ENCODE measurements around the gene RPL22. TPM values are rescaled to one million over a fixed set of nuclear protein-coding genes. Genes with fewer than 3 reads are reported as not detected.

The RPL22 gene
- 100 to 1,000 TPM; 275 to 296 TPM for total RNA-seq
- long read RNA-seq, donor 1, transcript RPL22-201 (4 exons, 2,078 nt) = major isoform, 46 of 54 reads
- long read RNA-seq, donor 1, partial matches to known transcripts = 2 of 54 reads
- long read RNA-seq, donor 1, other reads (novel, unspliced or antisense) = 3 of 54 reads
- long read RNA-seq, donor 2, transcript RPL22-201 (4 exons, 2,078 nt) = major isoform, 290 of 335 reads
- long read RNA-seq, donor 2, transcript RPL22-206 (3 exons, 2,279 nt) = minor isoform, 18 of 335 reads
- long read RNA-seq, donor 2, partial matches to known transcripts = 2 of 335 reads
- long read RNA-seq, donor 2, other reads (novel, unspliced or antisense) = 25 of 335 reads

DNA sequence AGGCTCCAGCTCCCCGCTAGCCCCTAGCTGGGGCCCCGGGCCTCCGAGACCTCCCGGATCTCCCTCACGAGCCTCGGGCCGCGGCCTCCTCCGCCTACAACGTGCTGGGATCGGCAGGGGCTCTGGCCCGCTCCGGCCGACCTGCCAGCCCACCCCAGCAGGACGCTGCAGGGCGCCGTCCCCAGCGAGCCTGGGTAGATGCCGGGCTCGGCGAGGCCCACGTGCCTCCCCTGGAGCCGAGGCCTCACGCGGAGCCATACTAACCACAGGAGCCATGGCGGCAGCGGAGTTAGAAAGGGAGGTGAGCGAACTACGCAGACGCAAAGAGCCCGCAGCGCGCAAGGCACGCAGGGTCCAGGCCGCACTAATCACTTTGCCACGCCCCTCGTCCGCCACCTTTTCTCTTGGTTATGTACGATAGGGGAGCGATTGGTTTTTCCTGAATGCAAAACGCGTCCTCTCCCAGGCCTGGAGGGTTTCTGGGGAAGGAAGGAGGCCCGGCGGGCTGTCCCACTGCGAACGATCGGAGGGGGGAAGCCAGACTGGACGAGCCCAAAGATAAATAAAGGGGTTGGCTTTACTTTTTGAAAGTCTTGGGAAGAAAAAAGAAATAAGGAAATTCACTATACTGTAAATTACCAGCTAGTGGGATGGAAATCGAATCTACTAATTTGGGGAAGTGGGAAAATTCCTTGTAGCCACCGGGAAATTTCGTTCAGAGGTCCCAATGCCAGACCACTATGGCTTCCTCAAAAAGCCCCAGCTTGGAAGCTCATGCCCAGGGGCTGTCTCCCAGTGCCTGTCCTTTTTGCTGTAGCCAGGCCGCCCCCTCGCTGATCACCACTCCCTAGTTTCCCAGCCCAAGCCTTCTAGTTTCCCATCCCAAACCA is at the start of gene RPL22:
Gene RPL22, minus strand, starts transcription at position 298 of the 890 bp plus-strand sequence. Its CDS starts 22 bp downstream, at position 276.
- intact Hi-C loops (cut with DNase I) = no loop called here
- peak; percentile 99 for DNase-seq (ENCODE audit: low spot score)

DNA sequence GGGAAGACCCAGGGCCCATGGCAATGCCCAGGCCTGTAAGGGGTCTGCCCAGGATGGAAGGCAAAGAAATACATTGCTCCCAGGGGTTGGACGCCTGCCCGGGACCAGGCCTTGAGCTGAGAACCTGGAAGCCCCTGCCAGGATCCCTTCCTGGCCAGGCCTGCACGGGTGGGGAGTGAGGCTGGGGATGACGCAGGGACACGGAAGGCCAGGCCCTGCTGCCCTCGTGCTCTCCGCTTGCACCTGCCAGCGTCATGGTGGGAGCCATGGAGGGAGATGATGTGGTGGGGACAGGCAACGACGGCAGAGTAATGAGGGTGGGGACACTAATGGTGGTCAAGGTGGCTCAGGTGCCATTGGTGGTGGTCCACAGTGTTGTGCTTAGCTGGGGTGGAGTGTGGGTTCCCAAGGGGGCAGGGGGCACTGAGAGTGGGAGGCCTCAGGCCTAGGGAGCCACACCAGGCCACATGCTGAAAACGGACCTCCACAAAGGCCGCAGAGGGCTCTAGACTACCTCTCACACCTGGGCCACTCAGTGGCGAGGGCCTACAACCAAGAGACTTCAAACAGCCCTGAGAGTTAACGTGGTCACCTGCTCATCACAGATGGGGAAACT is 48.9 kb upstream of the RPL22 start:
- no peak for DNase-seq (ENCODE audit: low spot score)
- intact Hi-C loops (cut with DNase I) = loop anchor here in 1 of 2 donors (5.0 to 10.0 kb wide), 2 partner anchors 159 to 193 kb away; no protein-coding TSS in a partner anchor

DNA sequence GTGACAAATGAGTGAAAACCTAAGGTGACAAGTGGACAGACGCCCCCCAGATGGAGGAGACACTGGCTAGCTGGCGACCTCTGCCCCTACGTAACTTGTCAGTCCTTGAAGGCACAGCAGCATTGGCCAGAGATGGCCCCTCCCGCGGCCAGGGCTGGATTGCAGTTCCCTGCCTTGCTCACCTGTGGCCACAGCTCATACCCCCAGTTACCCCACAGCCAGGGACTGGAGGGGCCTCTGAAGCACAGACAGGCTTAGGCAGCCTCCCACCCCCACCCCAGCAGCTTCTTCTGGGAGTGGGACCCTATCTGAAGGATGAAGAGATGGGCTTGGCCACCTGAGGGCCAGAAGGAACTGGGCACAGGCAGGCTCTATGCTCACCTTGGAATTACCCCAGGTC is 48.3 kb upstream of the RPL22 start:
- intact Hi-C loops (cut with DNase I) = loop anchor here in 1 of 2 donors (2.0 to 10.0 kb wide), 3 partner anchors 95 to 193 kb away; no protein-coding TSS in a partner anchor
- no peak for DNase-seq (ENCODE audit: low spot score)

DNA sequence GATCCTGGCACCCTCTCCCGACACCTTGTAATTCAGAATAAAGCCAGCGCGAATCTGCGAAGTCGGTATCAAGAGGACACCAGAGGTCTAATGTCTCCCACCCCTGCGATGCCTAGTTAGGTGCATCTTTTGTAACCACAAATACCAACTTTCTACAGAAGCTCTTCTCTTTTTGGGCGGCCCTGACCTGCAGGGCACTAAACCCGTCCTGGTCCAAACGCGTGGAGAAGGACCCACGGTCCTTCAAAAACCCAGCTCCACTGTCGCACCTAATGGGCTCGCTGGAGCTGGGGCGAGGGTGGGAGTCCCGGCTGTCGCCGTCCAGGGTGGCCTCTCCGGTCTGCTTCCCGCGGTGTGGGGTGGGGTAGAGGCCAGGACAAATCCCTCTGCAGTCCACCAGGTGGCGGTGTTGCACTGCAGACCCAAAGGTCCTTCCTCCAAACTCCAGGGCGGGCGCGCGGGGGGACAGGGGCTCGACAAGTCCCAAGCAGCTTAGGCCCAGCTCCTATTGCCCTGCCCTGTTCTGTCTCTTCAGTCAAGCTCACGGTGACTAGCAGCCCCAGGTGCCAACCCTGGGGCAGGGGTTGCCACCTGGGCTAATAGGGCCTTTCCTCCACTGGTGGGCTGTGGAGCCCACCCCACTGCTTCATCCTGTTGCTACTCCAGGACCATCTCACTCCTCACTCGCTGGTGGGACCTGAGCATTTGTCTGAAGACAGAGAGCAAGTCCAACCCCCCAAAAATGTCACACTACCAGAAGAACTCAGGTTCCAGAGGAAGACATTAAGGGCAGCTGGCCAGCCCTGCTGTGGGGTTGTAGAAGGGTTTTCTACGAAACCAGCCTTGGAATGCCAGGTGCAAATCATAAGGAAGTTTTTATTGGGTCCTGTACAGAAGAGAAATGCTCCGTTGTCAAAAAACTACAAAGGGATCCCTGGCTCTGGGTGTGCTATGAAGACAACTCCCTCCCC is 47.4 kb upstream of the RPL22 start:
- intact Hi-C loops (cut with DNase I) = loop anchor here (1.0 to 10.0 kb wide), 4 partner anchors 96 to 192 kb away; no protein-coding TSS in a partner anchor
- peak; percentile 94 for DNase-seq (ENCODE audit: low spot score)

DNA sequence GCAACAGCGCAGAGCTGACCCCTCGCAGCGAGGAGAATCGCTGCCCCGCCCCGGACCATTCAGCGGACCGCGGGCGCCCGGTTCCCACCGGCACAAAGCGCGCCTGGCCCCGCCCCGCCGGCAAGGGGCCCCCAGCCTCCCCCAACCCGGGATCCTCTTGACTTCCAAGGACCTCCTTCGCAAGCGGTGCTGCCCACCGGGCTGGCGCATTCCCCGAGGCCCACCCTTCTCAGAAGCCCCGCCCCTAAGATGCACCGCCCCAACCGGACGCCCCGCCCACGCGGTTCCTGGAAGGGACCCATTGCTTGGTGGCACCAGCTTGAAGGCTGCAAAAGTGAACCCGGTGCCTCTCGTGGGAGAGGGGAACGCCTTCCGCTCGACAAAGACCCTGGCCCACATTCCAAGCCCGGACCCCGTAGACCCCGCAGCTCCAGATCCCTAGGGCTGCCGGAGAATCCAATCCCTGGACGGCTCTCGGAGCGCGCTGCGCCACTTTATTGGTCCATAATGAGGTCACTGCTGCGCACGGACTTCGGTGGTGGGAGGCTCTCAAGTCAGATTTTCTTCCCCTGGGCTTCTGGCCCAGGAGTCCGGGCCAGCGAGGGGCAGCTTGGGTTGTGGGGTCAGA is 46.6 kb upstream of the RPL22 start:
- intact Hi-C loops (cut with DNase I) = loop anchor here (1.0 to 10.0 kb wide), 4 partner anchors 97 to 191 kb away; no protein-coding TSS in a partner anchor
- no peak for DNase-seq (ENCODE audit: low spot score)

DNA sequence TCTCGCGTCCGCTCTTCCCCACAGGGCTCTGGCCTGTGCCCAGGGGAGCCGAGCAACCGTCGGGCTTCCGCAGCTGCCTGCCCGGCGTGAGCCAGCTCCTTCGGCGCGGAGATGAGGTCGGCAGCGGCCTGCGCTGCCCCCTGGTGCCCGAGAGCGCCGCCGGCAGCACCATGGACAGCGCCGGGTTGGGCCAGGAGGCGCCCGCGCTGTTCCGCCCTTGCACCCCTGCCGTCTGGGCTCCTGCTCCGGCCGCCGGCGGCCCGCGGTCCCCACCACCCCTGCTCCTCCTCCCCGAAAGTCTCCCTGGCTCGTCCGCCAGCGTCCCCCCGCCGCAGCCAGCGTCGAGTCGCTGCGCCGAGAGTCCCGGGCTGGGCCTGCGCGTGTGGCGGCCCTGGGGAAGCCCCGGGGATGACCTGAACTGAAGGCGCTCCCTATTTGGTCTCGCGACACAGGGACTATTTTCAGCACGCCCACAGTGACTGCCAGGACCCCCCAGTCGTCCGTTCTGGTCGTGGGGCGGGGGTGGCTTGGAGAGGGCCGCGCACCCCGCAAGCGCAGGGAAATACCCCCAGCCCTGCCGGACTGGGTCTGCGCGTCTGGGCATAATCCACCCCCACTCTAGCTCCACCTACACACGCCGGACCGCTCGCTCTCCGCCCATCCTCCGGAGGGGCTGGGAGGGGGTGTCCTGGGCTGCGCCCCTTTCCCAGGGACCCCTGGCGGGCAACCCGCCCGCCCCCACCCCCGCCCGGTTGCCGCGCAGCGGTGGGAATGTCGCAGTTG is 45.9 kb upstream of the RPL22 start:
- peak; percentile 95 for DNase-seq (ENCODE audit: low spot score)
- intact Hi-C loops (cut with DNase I) = loop anchor here in 1 of 2 donors (5.0 to 10.0 kb wide), 2 partner anchors 162 to 190 kb away; no protein-coding TSS in a partner anchor

DNA sequence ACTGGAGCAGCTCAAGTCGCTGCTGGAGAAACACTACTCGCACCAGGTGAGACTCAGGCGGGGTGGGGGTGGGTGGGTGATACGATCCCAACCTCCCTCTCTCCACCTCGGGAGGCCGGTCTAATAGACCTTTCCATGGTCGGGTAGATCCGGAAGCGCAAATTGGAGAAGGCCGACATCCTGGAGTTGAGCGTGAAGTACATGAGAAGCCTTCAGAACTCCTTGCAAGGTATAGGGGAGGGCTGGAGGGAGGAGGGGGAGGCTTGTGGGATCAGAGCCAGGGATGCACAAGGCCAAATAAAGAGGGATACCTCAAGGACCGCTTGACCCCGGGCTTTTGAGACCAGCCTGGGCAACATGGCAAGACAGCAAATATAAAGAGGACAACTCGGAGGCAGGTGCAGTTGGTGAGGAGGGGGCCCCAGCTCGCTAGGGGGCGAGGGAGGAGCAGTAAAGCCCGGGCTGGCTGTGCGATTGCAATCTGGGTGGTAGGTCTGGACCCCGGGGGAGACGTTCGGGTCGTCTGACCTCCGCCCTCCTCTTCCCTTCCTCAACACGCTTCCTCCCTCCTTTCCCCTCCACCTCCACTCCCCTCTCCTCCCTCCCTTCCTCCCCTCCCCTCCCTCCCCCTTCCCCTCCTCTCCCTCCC is 45.1 kb upstream of the RPL22 start:
- intact Hi-C loops (cut with DNase I) = loop anchor here in 1 of 2 donors (5.0 to 10.0 kb wide), 3 partner anchors 37 to 190 kb away; partner anchors contain the start of gene RNF207
- no peak for DNase-seq (ENCODE audit: low spot score)

DNA sequence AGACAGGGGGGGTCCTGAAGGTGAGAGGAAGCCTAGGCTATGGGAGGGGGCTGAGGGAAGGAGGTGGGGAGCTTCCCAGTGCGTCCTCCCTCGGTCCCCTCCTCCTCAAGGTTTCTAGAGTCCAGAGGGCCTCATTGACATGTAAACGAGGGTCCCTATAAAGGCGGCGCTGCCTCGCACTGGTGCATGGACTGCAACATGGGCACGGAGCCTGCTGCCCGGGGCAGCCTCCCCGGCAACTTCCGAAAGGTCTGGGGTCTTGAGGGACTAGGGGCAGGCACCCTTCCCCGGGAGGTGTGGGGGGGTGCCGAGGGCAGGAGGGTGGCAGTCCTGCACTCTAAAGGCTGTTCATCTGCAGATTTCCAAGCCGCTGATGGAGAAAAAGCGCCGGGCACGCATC is 44.6 kb upstream of the RPL22 start, which contains the start of gene HES3:
Gene HES3, plus strand, starts transcription at position 187 of the 400 bp plus-strand sequence. Its CDS starts 187 bp downstream, at position 374.
- DNase-seq (ENCODE audit: low spot score) = no peak
- intact Hi-C loops (cut with DNase I) = loop anchor here in 1 of 2 donors (5.0 to 10.0 kb wide), 2 partner anchors 37 to 189 kb away; partner anchors contain the start of gene RNF207

DNA sequence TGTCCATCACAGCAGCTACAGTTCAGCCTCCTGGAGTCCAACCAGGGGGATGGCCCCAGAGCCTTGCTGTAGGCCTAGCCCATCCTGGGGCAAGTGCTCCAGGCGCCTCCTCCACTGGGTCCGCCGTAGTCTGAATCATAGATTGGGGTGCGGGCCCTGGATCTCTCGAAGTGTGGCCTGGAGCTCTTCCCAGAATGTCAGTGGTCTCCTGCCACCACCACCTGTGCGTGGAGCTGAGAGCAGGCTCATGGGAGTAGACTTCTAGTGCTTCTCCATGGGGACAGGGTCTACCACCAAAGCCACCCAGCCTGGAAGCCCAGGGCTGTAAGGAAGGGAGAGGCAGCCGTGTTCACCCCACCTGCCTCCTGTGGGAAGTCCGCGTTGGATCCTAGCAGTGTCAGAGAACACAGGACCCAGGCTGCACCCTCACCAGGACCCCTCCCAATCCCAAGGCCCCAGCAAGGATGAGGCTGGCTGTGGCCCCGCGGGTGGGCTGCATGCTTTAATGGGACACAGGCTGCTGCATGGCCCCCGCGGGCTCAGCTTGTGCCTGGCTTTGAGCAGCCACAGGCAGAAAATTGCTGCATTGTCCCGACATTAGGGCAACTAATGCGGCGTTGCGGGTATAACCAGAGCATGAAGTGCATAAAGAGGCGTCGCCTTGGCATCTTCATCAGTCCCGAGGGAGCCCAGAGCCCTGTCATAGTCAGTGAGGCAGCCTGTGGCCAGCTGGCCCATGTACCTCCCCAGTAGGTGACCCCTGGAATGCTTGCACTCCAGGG is 43.8 kb upstream of the RPL22 start:
- no peak for DNase-seq (ENCODE audit: low spot score)
- intact Hi-C loops (cut with DNase I) = loop anchor here in 1 of 2 donors (5.0 to 10.0 kb wide), 2 partner anchors 36 to 188 kb away; partner anchors contain the start of gene RNF207

DNA sequence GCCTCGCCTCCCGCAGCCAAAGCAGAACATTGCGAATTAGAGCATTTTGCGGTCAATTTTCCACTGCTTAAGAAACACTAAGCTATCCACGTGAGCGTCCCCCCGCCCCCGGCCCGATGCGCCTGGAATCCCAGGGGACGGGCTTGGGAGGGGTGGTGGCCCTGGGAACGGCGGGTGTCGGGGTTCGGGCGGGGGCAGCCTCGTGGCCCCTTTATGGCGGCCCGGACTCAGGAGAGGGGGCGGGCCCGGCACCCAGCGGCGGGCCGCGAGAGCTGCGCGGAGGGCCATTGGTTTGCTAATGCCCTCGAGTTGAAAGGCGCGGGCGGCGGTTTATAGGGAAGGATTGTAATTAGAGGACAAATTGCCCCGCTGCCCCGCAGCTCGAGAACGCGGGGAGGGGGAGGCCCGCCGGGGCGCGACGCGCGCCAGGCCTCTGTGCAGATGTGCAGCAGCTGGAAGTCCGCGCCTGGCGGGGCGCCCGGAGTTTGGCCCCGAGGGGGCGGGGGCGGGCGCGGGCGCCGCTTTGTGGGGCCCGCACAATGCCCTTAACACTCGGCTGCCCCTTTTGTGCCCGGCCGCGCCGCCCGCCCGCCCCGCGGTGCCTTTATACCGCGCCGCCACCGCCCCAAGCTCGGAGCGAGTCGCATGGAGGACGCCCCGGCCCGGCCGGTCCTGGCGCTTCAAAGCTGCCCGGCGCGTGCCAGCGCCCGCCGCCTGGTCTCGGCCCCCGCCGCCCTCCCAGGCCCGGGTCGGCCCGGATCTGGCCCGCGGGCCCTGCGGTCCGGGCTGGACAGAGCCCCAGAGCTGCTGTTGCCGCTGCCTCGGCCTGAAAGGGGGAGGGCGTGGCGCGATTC is 42.7 kb upstream of the RPL22 start:
- intact Hi-C loops (cut with DNase I) = loop anchor here in 1 of 2 donors (5.0 to 10.0 kb wide), 2 partner anchors 35 to 187 kb away; partner anchors contain the start of gene RNF207
- DNase-seq (ENCODE audit: low spot score) = no peak

DNA sequence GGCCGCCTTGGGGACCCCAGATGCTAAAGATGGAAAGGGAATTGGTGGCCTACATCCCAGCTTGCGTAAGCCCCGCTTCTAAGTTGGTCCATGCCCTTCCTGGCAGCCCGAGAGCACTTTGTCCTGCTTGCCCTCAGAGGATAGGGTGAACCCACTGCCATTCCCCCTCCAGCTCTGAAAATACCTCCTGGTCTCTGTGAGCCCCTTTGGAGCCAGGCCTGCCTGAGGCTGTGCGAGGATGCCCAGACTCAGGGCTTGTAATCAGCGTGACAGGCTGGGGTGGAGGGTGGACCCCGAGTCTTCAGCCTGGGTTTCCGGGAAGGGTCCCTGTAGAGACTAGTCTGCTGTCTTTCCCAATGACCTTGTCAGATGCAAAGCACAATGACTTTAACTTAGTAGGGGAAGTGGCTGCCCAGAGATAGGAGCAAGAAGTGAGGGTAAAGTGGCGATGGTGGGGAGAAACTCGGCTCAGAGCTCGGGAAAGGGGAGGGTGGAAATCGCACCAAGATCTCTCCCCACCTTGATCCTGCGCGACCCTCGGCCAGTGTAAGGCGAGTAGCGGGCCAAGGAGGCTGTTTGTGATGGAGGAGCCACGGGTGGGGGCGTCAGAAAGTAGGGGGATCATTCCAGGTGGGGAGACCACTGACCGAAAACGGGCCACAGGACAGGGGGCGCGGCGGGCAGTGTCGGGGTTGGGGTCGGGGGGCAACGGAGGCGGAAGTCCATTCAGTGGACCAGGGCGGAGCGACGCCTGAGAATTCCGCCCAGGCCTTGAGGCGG is 41.9 kb upstream of the RPL22 start:
- intact Hi-C loops (cut with DNase I) = loop anchor here in 1 of 2 donors (5.0 to 10.0 kb wide), 2 partner anchors 34 to 186 kb away; partner anchors contain the start of gene RNF207
- DNase-seq (ENCODE audit: low spot score) = no peak

DNA sequence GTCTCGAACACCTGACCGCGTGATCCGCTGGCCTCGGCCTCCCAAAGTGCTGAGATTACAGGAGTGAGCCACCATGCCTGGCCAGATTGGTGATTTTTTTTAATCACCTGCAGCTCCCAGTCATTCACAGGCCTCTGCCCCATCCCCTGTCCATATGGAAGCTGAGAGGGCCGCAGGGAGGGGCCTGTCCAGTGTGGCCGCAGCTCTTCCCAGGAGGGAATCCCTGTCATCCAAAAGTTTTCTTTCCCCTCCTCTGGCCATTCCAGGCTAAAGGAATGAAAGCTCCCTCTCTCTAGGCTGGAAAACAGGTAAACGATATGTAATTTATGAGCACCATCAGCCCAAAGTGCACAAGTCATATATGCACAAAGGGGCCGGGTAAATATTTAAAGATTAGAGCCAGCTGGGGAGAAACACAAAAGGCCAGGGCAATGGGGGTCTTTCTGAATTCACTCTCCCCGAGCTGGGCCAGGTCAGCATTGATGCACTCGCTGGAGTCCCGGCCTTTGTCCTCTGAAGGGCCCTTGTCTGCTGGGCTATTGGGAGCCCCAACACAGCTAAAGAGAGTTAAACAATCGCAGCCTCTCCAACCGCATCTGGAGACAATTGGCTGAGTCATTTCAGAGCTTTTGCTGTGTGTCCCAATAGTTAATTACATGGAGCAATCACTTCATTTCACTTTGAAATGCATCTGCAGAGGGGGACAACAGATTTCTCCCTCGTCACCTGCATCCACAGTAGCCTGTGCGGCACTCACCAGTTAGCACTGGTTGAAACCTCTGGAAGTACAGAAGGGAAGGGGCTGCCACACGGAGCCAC is 40.8 kb upstream of the RPL22 start:
- no peak for DNase-seq (ENCODE audit: low spot score)
- intact Hi-C loops (cut with DNase I) = loop anchor here in 1 of 2 donors (5.0 to 10.0 kb wide), 2 partner anchors 33 to 185 kb away; partner anchors contain the start of gene RNF207

Measured in posterior vena cava (tissue), 2 donors.